H9 (cell line): ENCODE results near the gene TXNDC12. TPM values are rescaled to one million over a fixed set of nuclear protein-coding genes. Genes with fewer than 3 reads are reported as not detected.

Source experiments
- DNase-seq: peaks from one replicate; pipeline ENCODE4 v3.0.0-alpha.2; 2017
- H2AFZ ChIP-seq: one replicate; pipeline ENCODE4 v1.6.1; 2013; ENCODE audit warnings: mild to moderate bottlenecking, low read length, control low read depth, moderate library complexity
- H2AK5ac ChIP-seq: 2 replicates; pipeline ENCODE4 v1.6.1; 2013; ENCODE audit warnings: low read length, control low read depth, mixed read lengths; ENCODE audit not compliant: insufficient read length
- H2BK120ac ChIP-seq: one replicate; pipeline ENCODE4 v1.6.1; 2013; ENCODE audit warnings: low read depth, mild to moderate bottlenecking, low read length, control low read depth, inconsistent platforms; ENCODE audit not compliant: poor library complexity, severe bottlenecking
- H2BK12ac ChIP-seq: 2 replicates; pipeline ENCODE4 v1.6.1; 2013; ENCODE audit warnings: low read length, control low read depth, mixed read lengths, low read depth; ENCODE audit not compliant: insufficient read length
- H2BK15ac ChIP-seq: 2 replicates; pipeline ENCODE4 v1.6.1; 2013; ENCODE audit warnings: low read depth, low read length, control low read depth
- H2BK20ac ChIP-seq: one replicate; pipeline ENCODE4 v1.6.1; 2013; ENCODE audit warnings: low read depth, mild to moderate bottlenecking, low read length, control low read depth, inconsistent platforms; ENCODE audit not compliant: poor library complexity, severe bottlenecking
- H2BK5ac ChIP-seq: 2 replicates; pipeline ENCODE4 v1.6.1; 2013; ENCODE audit warnings: low read length, control low read depth, mixed read lengths; ENCODE audit not compliant: insufficient read length
- H3K14ac ChIP-seq: 2 replicates; pipeline ENCODE4 v1.6.1; 2013; ENCODE audit warnings: low read length, control low read depth; ENCODE audit not compliant: insufficient read depth
- H3K18ac ChIP-seq: 2 replicates; pipeline ENCODE4 v1.6.1; 2013; ENCODE audit warnings: low read depth, mild to moderate bottlenecking, mixed read lengths, low read length, control low read depth; ENCODE audit not compliant: insufficient read length
- H3K23ac ChIP-seq: 2 replicates; pipeline ENCODE4 v1.6.1; 2013; ENCODE audit warnings: low read length, control low read depth, mixed read lengths, low read depth; ENCODE audit not compliant: insufficient read length
- H3K23me2 ChIP-seq: 2 replicates; pipeline ENCODE4 v1.6.1; 2013; ENCODE audit warnings: low read depth, mild to moderate bottlenecking, mixed read lengths, low read length, control low read depth; ENCODE audit not compliant: insufficient read length, poor library complexity, severe bottlenecking
- H3K27ac ChIP-seq: 2 replicates; pipeline ENCODE4 v1.5.1; 2013; ENCODE audit warnings: low read length, control low read depth, mixed read lengths, low read depth; ENCODE audit not compliant: insufficient read length
- H3K27me3 ChIP-seq: 2 replicates; pipeline ENCODE4 v1.6.1; 2013; ENCODE audit warnings: low read length, control low read depth, inconsistent platforms; ENCODE audit not compliant: insufficient read depth
- H3K4ac ChIP-seq: 2 replicates; pipeline ENCODE4 v1.6.1; 2013; ENCODE audit warnings: low read depth, mild to moderate bottlenecking, control low read depth, inconsistent platforms, low read length, moderate library complexity
- H3K4me1 ChIP-seq: 2 replicates; pipeline ENCODE4 v1.6.1; 2013; ENCODE audit warnings: low read length, control low read depth, inconsistent platforms; ENCODE audit not compliant: insufficient read depth
- H3K4me2 ChIP-seq: 2 replicates; pipeline ENCODE4 v1.6.1; 2013; ENCODE audit warnings: low read length, control low read depth, mixed read lengths; ENCODE audit not compliant: insufficient read length, insufficient read depth
- H3K56ac ChIP-seq: 2 replicates; pipeline ENCODE4 v1.6.1; 2013; ENCODE audit warnings: low read depth, mild to moderate bottlenecking, mixed read lengths, low read length, control low read depth; ENCODE audit not compliant: insufficient read length
- H3K79me1 ChIP-seq: 2 replicates; pipeline ENCODE4 v1.6.1; 2013; ENCODE audit warnings: low read depth, mild to moderate bottlenecking, moderate library complexity, low read length, control low read depth, inconsistent platforms; ENCODE audit not compliant: insufficient read depth, poor library complexity, severe bottlenecking
- H3K79me2 ChIP-seq: 2 replicates; pipeline ENCODE4 v1.6.1; 2013; ENCODE audit warnings: low read length, control low read depth, inconsistent platforms; ENCODE audit not compliant: insufficient read depth
- H3K9ac ChIP-seq: 2 replicates; pipeline ENCODE4 v1.6.1; 2013; ENCODE audit warnings: low read length, control low read depth, mixed read lengths; ENCODE audit not compliant: insufficient read length; ENCODE audit errors: extremely low read depth
- H3K9me3 ChIP-seq: one replicate; pipeline ENCODE4 v1.6.1; 2013; ENCODE audit warnings: low read depth, low read length, inconsistent platforms; ENCODE audit not compliant: control insufficient read depth
- H3T11ph ChIP-seq: one replicate; pipeline ENCODE4 v1.6.1; 2013; ENCODE audit warnings: mild to moderate bottlenecking, low read length, control low read depth, inconsistent platforms
- H4K20me1 ChIP-seq: one replicate; pipeline ENCODE4 v1.6.1; 2013; ENCODE audit not compliant: control insufficient read depth, insufficient read length, insufficient read depth
- H4K5ac ChIP-seq: 2 replicates; pipeline ENCODE4 v1.6.1; 2013; ENCODE audit warnings: low read depth, mild to moderate bottlenecking, mixed read lengths, low read length, control low read depth; ENCODE audit not compliant: insufficient read length
- H4K8ac ChIP-seq: replicated peaks from 2 replicates; pipeline ENCODE4 v1.6.1; 2013; ENCODE audit warnings: low read length, control low read depth, mixed read lengths, low read depth; ENCODE audit not compliant: insufficient read length
- H4K91ac ChIP-seq: 2 replicates; pipeline ENCODE4 v1.6.1; 2013; ENCODE audit warnings: low read depth, mild to moderate bottlenecking, moderate library complexity, mixed read lengths, low read length, control low read depth; ENCODE audit not compliant: insufficient read length
- H3K27ac Mint-ChIP-seq, 3 experiments: 2 replicates in 2 of 3; 3 replicates in 1 of 3; pipeline ENCODE4 v1.8.0; 2020 to 2021; ENCODE audit warnings: mixed read lengths in 3 of 3, mild to moderate bottlenecking in 1 of 3, moderate library complexity in 1 of 3
- H3K27me3 Mint-ChIP-seq: 2 replicates; pipeline ENCODE4 v1.8.0; 2021; ENCODE audit warnings: low read depth, mild to moderate bottlenecking, moderate library complexity, mixed read lengths
- H3K36me3 Mint-ChIP-seq, 3 experiments: 2 replicates in 2 of 3; 3 replicates in 1 of 3; pipeline ENCODE4 v1.8.0; 2020 to 2021; ENCODE audit warnings: low read depth in 3 of 3, mixed read lengths in 3 of 3; ENCODE audit not compliant: insufficient read depth in 1 of 3
- H3K4me1 Mint-ChIP-seq, 2 experiments: 2 replicates each; pipeline ENCODE4 v1.8.0; 2020; ENCODE audit warnings: mixed read lengths in 2 of 2
- H3K4me3 Mint-ChIP-seq, 2 experiments: 2 replicates in 1 of 2; 3 replicates in 1 of 2; pipeline ENCODE4 v1.8.0; 2020 to 2021; ENCODE audit warnings: mild to moderate bottlenecking in 2 of 2, mixed read lengths in 2 of 2, moderate library complexity in 1 of 2
- H3K9me3 Mint-ChIP-seq, 2 experiments: 2 replicates in 1 of 2; 3 replicates in 1 of 2; pipeline ENCODE4 v1.8.0; 2020; ENCODE audit warnings: mild to moderate bottlenecking in 2 of 2, mixed read lengths in 2 of 2, moderate library complexity in 1 of 2
- CTCF ChIP-seq: fragments of 200-600 bp; sonication (generic); conservative IDR thresholded peaks from 3 replicates; pipeline ENCODE4 v1.8.0; 2021; ENCODE audit warnings: antibody characterized with exemption, mild to moderate bottlenecking
- total RNA-seq: library from RNA; stranded (reverse); gene quantifications from 2 replicates; pipeline ENCODE4 v1.2.1, GENCODE V29; 2021

TXNDC12 gene
- total RNA-seq, 1 experiment from 2014 or later: 82.1 TPM

GRCh38 chr1:51978099-51978498 lies 76.9 kb downstream of the TXNDC12 start:
- Histone ChIP-seq H2BK12ac (no peak overlapping the region), H2AFZ (no peak overlapping the region), H3K4me2 (no peak overlapping the region), H4K91ac (no peak overlapping the region), H2BK5ac (no peak overlapping the region), H3K23ac (no peak overlapping the region), H3K79me1 (no peaks in the 10 kb centered on the region), H3K23me2 (no peaks in the 10 kb centered on the region), H2BK120ac (no peak overlapping the region), H2BK15ac (no peak overlapping the region), H3K4ac (no peak overlapping the region), H3K27ac (no peak overlapping the region), H4K8ac (no peak overlapping the region), H2BK20ac (no peak overlapping the region), H3T11ph (no peak overlapping the region), H3K56ac (no peak overlapping the region), H3K9me3 (no peaks in the 10 kb centered on the region), H2AK5ac (no peak overlapping the region), H4K5ac (no peak overlapping the region), H4K20me1 (no peaks in the 10 kb centered on the region), H3K18ac (no peak overlapping the region), H3K4me1 (no peaks in the 10 kb centered on the region; the same call in 1 of the 2 replicates), H3K14ac (no peak overlapping the region), H3K79me2 (no peaks in the 10 kb centered on the region; the same call in 1 of the 2 replicates), H3K27me3 (no peaks in the 10 kb centered on the region), H3K9ac (no peak overlapping the region)
- DNase-seq: no peak
- Mint-ChIP-seq H3K4me1 (no peaks in the 10 kb centered on the region), H3K36me3 (peaks cover 12 to 51% (median 48%) of the 10 kb centered on the region in 3 experiments; a peak in 6 of 7 replicates), H3K9me3 (no peaks in the 10 kb centered on the region), H3K4me3 (no peak overlapping the region), H3K27ac (0 out of 7 replicates have a peak overlapping the region, but pooled peaks of 1 of the 3 experiments have one; percentile 93), H3K27me3 (no peaks in the 10 kb centered on the region)
- TF ChIP-seq CTCF: no peak
